Breast epithelium (tissue), 3 donors: ENCODE data around the gene PTPRU.

Source experiments
- POLR2AphosphoS5 ChIP-seq, 3 donors: sonication (generic); formaldehyde crosslinking; IDR thresholded peaks; one replicate each; pipeline ENCODE4 v1.6.1; 2017; ENCODE audit warnings: antibody characterized with exemption in 3 of 3
- TF ChIP-seq, protein P1 (sequence below), 3 donors: fragments of 450-650 bp; IDR thresholded peaks; one replicate each; pipeline ENCODE4 v1.5.1; 2016 to 2017; ENCODE audit warnings: antibody characterized with exemption in 3 of 3, mild to moderate bottlenecking in 3 of 3, moderate library complexity in 3 of 3

GRCh38 chr1:29236712-29237128 lies 398 bp downstream of the PTPRU start:
- TF ChIP-seq, protein P1, sequence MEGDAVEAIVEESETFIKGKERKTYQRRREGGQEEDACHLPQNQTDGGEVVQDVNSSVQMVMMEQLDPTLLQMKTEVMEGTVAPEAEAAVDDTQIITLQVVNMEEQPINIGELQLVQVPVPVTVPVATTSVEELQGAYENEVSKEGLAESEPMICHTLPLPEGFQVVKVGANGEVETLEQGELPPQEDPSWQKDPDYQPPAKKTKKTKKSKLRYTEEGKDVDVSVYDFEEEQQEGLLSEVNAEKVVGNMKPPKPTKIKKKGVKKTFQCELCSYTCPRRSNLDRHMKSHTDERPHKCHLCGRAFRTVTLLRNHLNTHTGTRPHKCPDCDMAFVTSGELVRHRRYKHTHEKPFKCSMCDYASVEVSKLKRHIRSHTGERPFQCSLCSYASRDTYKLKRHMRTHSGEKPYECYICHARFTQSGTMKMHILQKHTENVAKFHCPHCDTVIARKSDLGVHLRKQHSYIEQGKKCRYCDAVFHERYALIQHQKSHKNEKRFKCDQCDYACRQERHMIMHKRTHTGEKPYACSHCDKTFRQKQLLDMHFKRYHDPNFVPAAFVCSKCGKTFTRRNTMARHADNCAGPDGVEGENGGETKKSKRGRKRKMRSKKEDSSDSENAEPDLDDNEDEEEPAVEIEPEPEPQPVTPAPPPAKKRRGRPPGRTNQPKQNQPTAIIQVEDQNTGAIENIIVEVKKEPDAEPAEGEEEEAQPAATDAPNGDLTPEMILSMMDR (IDR thresholded peaks at IDR 0.05), result no peak
- no peak for TF ChIP-seq POLR2AphosphoS5 (IDR thresholded peaks at IDR 0.05)
